ENCODE results near the gene ADTRP. TPM values are rescaled to one million over a fixed set of nuclear protein-coding genes. Genes with fewer than 3 reads are reported as not detected.

Gene ADTRP
- total RNA-seq, 2 experiments from 2014 or later: 20.0 to 21.9 TPM

GRCh38 chr6:11783524-11784064 is 5.0 kb upstream of the ADTRP start:
- POLR2A ChIA-PET: interaction anchor here (2.0 kb wide), 1 partner anchor 9 kb away, joined by 5 read pairs; no protein-coding TSS in a partner anchor
- no peak overlapping the region for H3K4me3 Mint-ChIP-seq
- CTCF ChIA-PET: interaction anchor here (1.0 to 1.4 kb wide), 3 partner anchors 9 to 129 kb away, joined by 3 to 4 read pairs (median 3); no protein-coding TSS in a partner anchor
- no peak for DNase-seq
- peaks cover 7% of the 10 kb centered on the region for H3K4me1 Mint-ChIP-seq (ENCODE audit: low read depth)
- no peaks in the 10 kb centered on the region for H3K36me3 Mint-ChIP-seq (ENCODE audit: low read depth)
- ATAC-seq: no peak
- H3K27me3 Mint-ChIP-seq: no peaks in the 10 kb centered on the region
- TF ChIP-seq, protein P1, sequence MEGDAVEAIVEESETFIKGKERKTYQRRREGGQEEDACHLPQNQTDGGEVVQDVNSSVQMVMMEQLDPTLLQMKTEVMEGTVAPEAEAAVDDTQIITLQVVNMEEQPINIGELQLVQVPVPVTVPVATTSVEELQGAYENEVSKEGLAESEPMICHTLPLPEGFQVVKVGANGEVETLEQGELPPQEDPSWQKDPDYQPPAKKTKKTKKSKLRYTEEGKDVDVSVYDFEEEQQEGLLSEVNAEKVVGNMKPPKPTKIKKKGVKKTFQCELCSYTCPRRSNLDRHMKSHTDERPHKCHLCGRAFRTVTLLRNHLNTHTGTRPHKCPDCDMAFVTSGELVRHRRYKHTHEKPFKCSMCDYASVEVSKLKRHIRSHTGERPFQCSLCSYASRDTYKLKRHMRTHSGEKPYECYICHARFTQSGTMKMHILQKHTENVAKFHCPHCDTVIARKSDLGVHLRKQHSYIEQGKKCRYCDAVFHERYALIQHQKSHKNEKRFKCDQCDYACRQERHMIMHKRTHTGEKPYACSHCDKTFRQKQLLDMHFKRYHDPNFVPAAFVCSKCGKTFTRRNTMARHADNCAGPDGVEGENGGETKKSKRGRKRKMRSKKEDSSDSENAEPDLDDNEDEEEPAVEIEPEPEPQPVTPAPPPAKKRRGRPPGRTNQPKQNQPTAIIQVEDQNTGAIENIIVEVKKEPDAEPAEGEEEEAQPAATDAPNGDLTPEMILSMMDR (IDR thresholded peaks at IDR 0.05): no peak
- H3K9me3 Mint-ChIP-seq: peaks cover 4% of the 10 kb centered on the region
- intact Hi-C loops (cut with micrococcal nuclease): no loop called here
- no peak overlapping the region for H3K27ac Mint-ChIP-seq

- intact Hi-C loops (cut with micrococcal nuclease): no loop called here
- no peak overlapping the region for H3K27ac Mint-ChIP-seq
- TF ChIP-seq, protein P1 (IDR thresholded peaks at IDR 0.05): no peak
- no peak overlapping the region for H3K4me3 Mint-ChIP-seq
- ATAC-seq (no peak), DNase-seq (no peak)
- ChIA-PET POLR2A (interaction anchor here (2.0 kb wide), 1 partner anchor 8 kb away, joined by 5 read pairs; no protein-coding TSS in a partner anchor), CTCF (interaction anchor here (1.0 kb wide), 1 partner anchor 14 kb away, joined by 3 read pairs; no protein-coding TSS in a partner anchor)
- peaks cover 7% of the 10 kb centered on the region for H3K4me1 Mint-ChIP-seq (ENCODE audit: low read depth)
- no peaks in the 10 kb centered on the region for H3K27me3 Mint-ChIP-seq
- H3K9me3 Mint-ChIP-seq: peaks cover 4% of the 10 kb centered on the region
- H3K36me3 Mint-ChIP-seq (ENCODE audit: low read depth): no peaks in the 10 kb centered on the region
Measured at GRCh38 chr6:11782524-11782923, 3.9 kb upstream of the ADTRP start.

GRCh38 chr6:11780097-11780428 is 1.5 kb upstream of the ADTRP start:
- ATAC-seq: no peak

GRCh38 chr6:11779329-11780096 is 910 bp upstream of the ADTRP start:
- no peak for ATAC-seq
- no peak for DNase-seq
- H3K36me3 Mint-ChIP-seq (ENCODE audit: low read depth): no peaks in the 10 kb centered on the region
- H3K9me3 Mint-ChIP-seq: peaks cover 4% of the 10 kb centered on the region
- H3K4me3 Mint-ChIP-seq: no peak overlapping the region
- TF ChIP-seq, protein P1 (IDR thresholded peaks at IDR 0.05): no peak
- ChIA-PET POLR2A (interaction anchor here (0.6 to 1.5 kb wide), 3 partner anchors 10 to 65 kb away, joined by 3 to 5 read pairs (median 4); no protein-coding TSS in a partner anchor), CTCF (interaction anchor here (1.6 kb wide), 1 partner anchor 124 kb away, joined by 3 read pairs; no protein-coding TSS in a partner anchor)
- intact Hi-C loops (cut with micrococcal nuclease): no loop called here
- no peaks in the 10 kb centered on the region for H3K4me1 Mint-ChIP-seq (ENCODE audit: low read depth)
- H3K27me3 Mint-ChIP-seq: no peaks in the 10 kb centered on the region
- no peak overlapping the region for H3K27ac Mint-ChIP-seq

More at GRCh38 chr6:11780097-11780428, 1.5 kb upstream of the ADTRP start:
- Mint-ChIP-seq H3K4me1 (ENCODE audit: low read depth) (no peaks in the 10 kb centered on the region), H3K4me3 (no peak overlapping the region), H3K9me3 (peaks cover 4% of the 10 kb centered on the region), H3K27ac (no peak overlapping the region), H3K27me3 (no peaks in the 10 kb centered on the region), H3K36me3 (ENCODE audit: low read depth) (no peaks in the 10 kb centered on the region)
- ChIA-PET CTCF (no interaction called here), POLR2A (interaction anchor here (0.6 to 0.7 kb wide), 2 partner anchors 27 to 65 kb away, joined by 3 to 4 read pairs; no protein-coding TSS in a partner anchor)
- DNase-seq: no peak
- intact Hi-C loops (cut with micrococcal nuclease): no loop called here
- TF ChIP-seq, protein P1 (IDR thresholded peaks at IDR 0.05): no peak

DNA sequence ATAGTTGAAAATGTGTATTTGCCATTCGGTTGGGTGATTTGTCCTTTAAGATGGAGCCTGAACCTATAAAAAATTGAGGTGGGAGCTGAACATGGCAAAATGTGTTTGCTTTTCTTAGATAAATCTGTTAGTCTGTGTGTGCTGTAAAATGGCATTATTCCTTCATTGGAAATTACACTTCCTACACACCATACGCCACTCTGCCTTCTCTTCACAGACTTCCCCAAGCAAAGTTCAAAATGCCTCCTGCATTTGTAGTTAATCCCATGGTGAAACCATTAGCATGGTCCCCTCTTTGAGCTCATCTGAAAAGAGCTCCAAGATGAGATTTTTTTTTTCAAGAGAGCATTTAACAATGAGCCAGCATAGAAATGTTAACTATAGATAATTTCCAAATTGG is 567 bp downstream of the ADTRP start:
- H3K4me3 Mint-ChIP-seq: no peak overlapping the region
- TF ChIP-seq, protein P1 (IDR thresholded peaks at IDR 0.05): no peak
- intact Hi-C loops (cut with micrococcal nuclease): no loop called here
- DNase-seq (no peak), ATAC-seq (no peak)
- H3K27ac Mint-ChIP-seq: no peak overlapping the region
- H3K4me1 Mint-ChIP-seq (ENCODE audit: low read depth): no peaks in the 10 kb centered on the region
- no peaks in the 10 kb centered on the region for H3K27me3 Mint-ChIP-seq
- H3K9me3 Mint-ChIP-seq: peaks cover 4% of the 10 kb centered on the region
- ChIA-PET CTCF (interaction anchor here (1.6 kb wide), 1 partner anchor 122 kb away, joined by 3 read pairs; no protein-coding TSS in a partner anchor), POLR2A (interaction anchor here (0.8 to 1.5 kb wide), 2 partner anchors 9 to 50 kb away, joined by 3 to 5 read pairs; no protein-coding TSS in a partner anchor)
- no peaks in the 10 kb centered on the region for H3K36me3 Mint-ChIP-seq (ENCODE audit: low read depth)

Measured in activated CD8-positive, alpha-beta T cell treated with anti-CD3 and anti-CD28 coated beads for 36 hours (primary cell).